ENCODE results near the gene DYDC1. TPM values are rescaled to one million over a fixed set of nuclear protein-coding genes. Genes with fewer than 3 reads are reported as not detected.

DYDC1 gene
- total RNA-seq, 3 donors from 2014 or later (not counting 1 experiment from before 2014, with no cell fraction given), result not detected

GRCh38 chr10:80322711-80323110 lies 33.8 kb downstream of the DYDC1 start:
- Histone ChIP-seq H3K27me3 (ENCODE audit: control insufficient read depth, insufficient read depth, low read length) (no peaks in the 10 kb centered on the region), H3K27ac (ENCODE audit: low read length) (no peak overlapping the region), H3K4me3 (ENCODE audit: low read length) (no peak overlapping the region), H3K36me3 (ENCODE audit: control insufficient read depth, insufficient read depth, low read length) (no peaks in the 10 kb centered on the region), H3K9me3 (ENCODE audit: control insufficient read depth, insufficient read depth, low read length) (no peaks in the 10 kb centered on the region), H3K4me1 (ENCODE audit: control insufficient read depth, insufficient read depth, low read length) (no peaks in the 10 kb centered on the region)
- Mint-ChIP-seq H3K27ac (no peak overlapping the region), H3K4me1 (no peaks in the 10 kb centered on the region), H3K36me3 (no peaks in the 10 kb centered on the region), H3K4me3 (no peak overlapping the region), H3K9me3 (no peaks in the 10 kb centered on the region), H3K27me3 (ENCODE audit: low read depth in 2 of 2) (peaks cover 0 to 6% of the 10 kb centered on the region in 2 donors)
- ATAC-seq (no peak), DNase-seq (no peak)
- intact Hi-C loops (cut with micrococcal nuclease), result no loop called here
- no peak for TF ChIP-seq CTCF (IDR thresholded peaks at IDR 0.05)
- 44% methylated on average over 1 of the region's 1 CpG for WGBS (ENCODE audit: insufficient coverage)

- 80% methylated on average over 1 of the region's 2 CpGs for WGBS (ENCODE audit: insufficient coverage)
- Mint-ChIP-seq H3K27ac (no peak overlapping the region), H3K4me3 (no peak overlapping the region), H3K4me1 (no peaks in the 10 kb centered on the region), H3K36me3 (no peaks in the 10 kb centered on the region), H3K27me3 (ENCODE audit: low read depth in 2 of 2) (peaks cover 0 to 6% of the 10 kb centered on the region in 2 donors), H3K9me3 (no peaks in the 10 kb centered on the region)
- no peaks in the 10 kb centered on the region for H3K36me3 ChIP-seq (ENCODE audit: control insufficient read depth, insufficient read depth, low read length)
- no peaks in the 10 kb centered on the region for H3K9me3 ChIP-seq (ENCODE audit: control insufficient read depth, insufficient read depth, low read length)
- H3K27ac ChIP-seq (ENCODE audit: low read length), result no peak overlapping the region
- DNase-seq (no peak), ATAC-seq (no peak)
- H3K4me1 ChIP-seq (ENCODE audit: control insufficient read depth, insufficient read depth, low read length), result no peaks in the 10 kb centered on the region
- intact Hi-C loops (cut with micrococcal nuclease), result no loop called here
- no peaks in the 10 kb centered on the region for H3K27me3 ChIP-seq (ENCODE audit: control insufficient read depth, insufficient read depth, low read length)
- no peak for TF ChIP-seq CTCF (IDR thresholded peaks at IDR 0.05)
- no peak overlapping the region for H3K4me3 ChIP-seq (ENCODE audit: low read length)
Measured at GRCh38 chr10:80322158-80322557, 34.4 kb downstream of the DYDC1 start.

- Histone ChIP-seq H3K4me1 (ENCODE audit: control insufficient read depth, insufficient read depth, low read length) (no peaks in the 10 kb centered on the region), H3K9me3 (ENCODE audit: control insufficient read depth, insufficient read depth, low read length) (no peaks in the 10 kb centered on the region), H3K27ac (ENCODE audit: low read length) (no peak overlapping the region), H3K36me3 (ENCODE audit: control insufficient read depth, insufficient read depth, low read length) (no peaks in the 10 kb centered on the region), H3K27me3 (ENCODE audit: control insufficient read depth, insufficient read depth, low read length) (no peaks in the 10 kb centered on the region), H3K4me3 (ENCODE audit: low read length) (no peak overlapping the region)
- WGBS (ENCODE audit: insufficient coverage), result 100% methylated on average over 1 of the region's 5 CpGs
- peaks cover 0 to 3% of the 10 kb centered on the region in 2 donors for H3K27me3 Mint-ChIP-seq (ENCODE audit: low read depth in 2 of 2)
- no peak for DNase-seq
- H3K9me3 Mint-ChIP-seq, result no peaks in the 10 kb centered on the region
- TF ChIP-seq CTCF (IDR thresholded peaks at IDR 0.05), result no peak
- H3K27ac Mint-ChIP-seq, result no peak overlapping the region
- intact Hi-C loops (cut with micrococcal nuclease), result no loop called here
- H3K36me3 Mint-ChIP-seq, result no peaks in the 10 kb centered on the region
- no peak for ATAC-seq
- no peak overlapping the region for H3K4me3 Mint-ChIP-seq
- no peaks in the 10 kb centered on the region for H3K4me1 Mint-ChIP-seq
Measured at GRCh38 chr10:80321183-80321582, 35.4 kb downstream of the DYDC1 start.

GRCh38 chr10:80320377-80320776 lies 36.2 kb downstream of the DYDC1 start:
- H3K27ac ChIP-seq (ENCODE audit: low read length), result no peak overlapping the region
- no peak overlapping the region for H3K4me3 ChIP-seq (ENCODE audit: low read length)
- Mint-ChIP-seq H3K4me1 (no peaks in the 10 kb centered on the region), H3K4me3 (no peak overlapping the region), H3K27me3 (ENCODE audit: low read depth in 2 of 2) (peaks cover 0 to 3% of the 10 kb centered on the region in 2 donors), H3K36me3 (no peaks in the 10 kb centered on the region), H3K9me3 (no peaks in the 10 kb centered on the region), H3K27ac (no peak overlapping the region)
- TF ChIP-seq CTCF (IDR thresholded peaks at IDR 0.05), result no peak
- H3K9me3 ChIP-seq (ENCODE audit: control insufficient read depth, insufficient read depth, low read length), result no peaks in the 10 kb centered on the region
- no peaks in the 10 kb centered on the region for H3K27me3 ChIP-seq (ENCODE audit: control insufficient read depth, insufficient read depth, low read length)
- H3K36me3 ChIP-seq (ENCODE audit: control insufficient read depth, insufficient read depth, low read length), result no peaks in the 10 kb centered on the region
- intact Hi-C loops (cut with micrococcal nuclease), result no loop called here
- DNase-seq (no peak), ATAC-seq (peak in 1 of 3 donors; percentile 27)
- H3K4me1 ChIP-seq (ENCODE audit: control insufficient read depth, insufficient read depth, low read length), result no peaks in the 10 kb centered on the region

All from natural killer cell (primary cell).